DOHH2 (cell line): ENCODE results near the gene C4orf50.

Experiments used
- H3F3A ChIP-seq: fragments of 200-600 bp; sonication (generic), shearing (Covaris generic); 2 replicates; pipeline ENCODE4 v1.6.0; 2016; ENCODE audit warnings: antibody characterized with exemption, mild to moderate bottlenecking; ENCODE audit not compliant: control insufficient read depth, insufficient read depth
- H3K27ac ChIP-seq: fragments of 200-600 bp; sonication (generic); 2 replicates; pipeline ENCODE4 v1.5.1; 2014; ENCODE audit warnings: low read depth, mild to moderate bottlenecking, low read length, moderate library complexity
- H3K27me3 ChIP-seq: fragments of 200-600 bp; sonication (generic); 2 replicates; pipeline ENCODE4 v1.6.1; 2014; ENCODE audit warnings: mild to moderate bottlenecking, low read length, mixed read lengths; ENCODE audit not compliant: control insufficient read depth
- H3K36me3 ChIP-seq: fragments of 200-600 bp; sonication (generic); 2 replicates; pipeline ENCODE4 v1.6.1; 2014; ENCODE audit warnings: mild to moderate bottlenecking, low read length, moderate library complexity, mixed read lengths; ENCODE audit not compliant: control insufficient read depth
- H3K4me1 ChIP-seq: fragments of 200-600 bp; sonication (generic); 2 replicates; pipeline ENCODE4 v1.6.1; 2014; ENCODE audit warnings: mild to moderate bottlenecking, low read length, mixed read lengths; ENCODE audit not compliant: control insufficient read depth
- H3K4me2 ChIP-seq: fragments of 200-600 bp; sonication (generic); 2 replicates; pipeline ENCODE4 v1.6.0; 2014; ENCODE audit warnings: mild to moderate bottlenecking, low read length, moderate library complexity
- H3K4me3 ChIP-seq: fragments of 200-600 bp; sonication (generic); 2 replicates; pipeline ENCODE4 v1.5.1; 2014; ENCODE audit warnings: mild to moderate bottlenecking, low read length, mixed read lengths
- H3K79me2 ChIP-seq: fragments of 200-600 bp; sonication (generic); 2 replicates; pipeline ENCODE4 v1.6.1; 2014; ENCODE audit warnings: mild to moderate bottlenecking, low read length, mixed read lengths; ENCODE audit not compliant: control insufficient read depth
- H3K9me2 ChIP-seq: fragments of 200-600 bp; sonication (generic); replicated peaks from 2 replicates; pipeline ENCODE4 v1.6.1; 2014; ENCODE audit warnings: mild to moderate bottlenecking, low read length, mixed read lengths; ENCODE audit not compliant: control insufficient read depth
- H3K9me3 ChIP-seq: fragments of 200-600 bp; sonication (generic); 2 replicates; pipeline ENCODE4 v1.6.1; 2014; ENCODE audit warnings: antibody characterized with exemption, low read length, mixed read lengths; ENCODE audit not compliant: control insufficient read depth, insufficient read depth
- H4K20me1 ChIP-seq: fragments of 200-600 bp; sonication (generic); 2 replicates; pipeline ENCODE4 v1.6.0; 2014; ENCODE audit warnings: low read depth, mild to moderate bottlenecking, antibody characterized with exemption, low read length, moderate library complexity; ENCODE audit not compliant: control insufficient read depth, insufficient read depth
- EZH2phosphoT487 ChIP-seq: fragments of 200-600 bp; sonication (generic); IDR thresholded peaks from 2 replicates; pipeline ENCODE4 v1.6.1; 2017; ENCODE audit warnings: borderline replicate concordance, mild to moderate bottlenecking, antibody characterized with exemption, low read length, moderate library complexity, mixed read lengths
- TF ChIP-seq, protein P1 (sequence below): fragments of 200-600 bp; sonication (generic); IDR thresholded peaks from one replicate; pipeline ENCODE4 v1.5.1; 2014; ENCODE audit warnings: antibody characterized with exemption, mild to moderate bottlenecking, low read depth, low read length; ENCODE audit not compliant: poor library complexity, severe bottlenecking

Gene C4orf50

DNA sequence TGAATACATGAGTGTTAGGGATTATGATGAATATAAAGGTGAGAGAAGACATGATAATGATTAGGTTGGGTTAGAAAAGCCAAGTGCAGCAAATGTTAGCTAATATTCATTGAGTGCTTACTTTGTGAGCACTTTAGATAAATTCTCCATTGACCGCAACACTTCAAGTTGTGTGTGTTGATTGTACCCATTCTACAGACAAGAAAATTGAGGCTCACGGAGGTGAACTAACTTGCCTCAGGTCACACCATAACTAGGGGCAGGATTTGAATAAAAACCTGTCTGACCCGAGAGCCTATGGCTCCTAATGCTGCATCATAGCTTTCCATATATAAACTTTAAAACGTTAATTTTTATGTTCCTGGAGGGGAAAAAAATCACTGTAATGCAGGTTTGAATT is 15.2 kb upstream of the C4orf50 start:
- TF ChIP-seq EZH2phosphoT487, result no peak
- TF ChIP-seq, protein P1, sequence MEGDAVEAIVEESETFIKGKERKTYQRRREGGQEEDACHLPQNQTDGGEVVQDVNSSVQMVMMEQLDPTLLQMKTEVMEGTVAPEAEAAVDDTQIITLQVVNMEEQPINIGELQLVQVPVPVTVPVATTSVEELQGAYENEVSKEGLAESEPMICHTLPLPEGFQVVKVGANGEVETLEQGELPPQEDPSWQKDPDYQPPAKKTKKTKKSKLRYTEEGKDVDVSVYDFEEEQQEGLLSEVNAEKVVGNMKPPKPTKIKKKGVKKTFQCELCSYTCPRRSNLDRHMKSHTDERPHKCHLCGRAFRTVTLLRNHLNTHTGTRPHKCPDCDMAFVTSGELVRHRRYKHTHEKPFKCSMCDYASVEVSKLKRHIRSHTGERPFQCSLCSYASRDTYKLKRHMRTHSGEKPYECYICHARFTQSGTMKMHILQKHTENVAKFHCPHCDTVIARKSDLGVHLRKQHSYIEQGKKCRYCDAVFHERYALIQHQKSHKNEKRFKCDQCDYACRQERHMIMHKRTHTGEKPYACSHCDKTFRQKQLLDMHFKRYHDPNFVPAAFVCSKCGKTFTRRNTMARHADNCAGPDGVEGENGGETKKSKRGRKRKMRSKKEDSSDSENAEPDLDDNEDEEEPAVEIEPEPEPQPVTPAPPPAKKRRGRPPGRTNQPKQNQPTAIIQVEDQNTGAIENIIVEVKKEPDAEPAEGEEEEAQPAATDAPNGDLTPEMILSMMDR, result no peak
- H4K20me1 ChIP-seq, result no peaks in the 10 kb centered on the region
- no peaks in the 10 kb centered on the region for H3K79me2 ChIP-seq
- no peaks in the 10 kb centered on the region for H3K27me3 ChIP-seq
- no peaks in the 10 kb centered on the region for H3K4me1 ChIP-seq
- no peak overlapping the region for H3K27ac ChIP-seq
- H3F3A ChIP-seq, result no peaks in the 10 kb centered on the region
- H3K9me3 ChIP-seq, result no peaks in the 10 kb centered on the region
- H3K4me3 ChIP-seq, result no peak overlapping the region
- H3K36me3 ChIP-seq, result no peaks in the 10 kb centered on the region
- no peaks in the 10 kb centered on the region for H3K9me2 ChIP-seq
- H3K4me2 ChIP-seq, result no peak overlapping the region

DNA sequence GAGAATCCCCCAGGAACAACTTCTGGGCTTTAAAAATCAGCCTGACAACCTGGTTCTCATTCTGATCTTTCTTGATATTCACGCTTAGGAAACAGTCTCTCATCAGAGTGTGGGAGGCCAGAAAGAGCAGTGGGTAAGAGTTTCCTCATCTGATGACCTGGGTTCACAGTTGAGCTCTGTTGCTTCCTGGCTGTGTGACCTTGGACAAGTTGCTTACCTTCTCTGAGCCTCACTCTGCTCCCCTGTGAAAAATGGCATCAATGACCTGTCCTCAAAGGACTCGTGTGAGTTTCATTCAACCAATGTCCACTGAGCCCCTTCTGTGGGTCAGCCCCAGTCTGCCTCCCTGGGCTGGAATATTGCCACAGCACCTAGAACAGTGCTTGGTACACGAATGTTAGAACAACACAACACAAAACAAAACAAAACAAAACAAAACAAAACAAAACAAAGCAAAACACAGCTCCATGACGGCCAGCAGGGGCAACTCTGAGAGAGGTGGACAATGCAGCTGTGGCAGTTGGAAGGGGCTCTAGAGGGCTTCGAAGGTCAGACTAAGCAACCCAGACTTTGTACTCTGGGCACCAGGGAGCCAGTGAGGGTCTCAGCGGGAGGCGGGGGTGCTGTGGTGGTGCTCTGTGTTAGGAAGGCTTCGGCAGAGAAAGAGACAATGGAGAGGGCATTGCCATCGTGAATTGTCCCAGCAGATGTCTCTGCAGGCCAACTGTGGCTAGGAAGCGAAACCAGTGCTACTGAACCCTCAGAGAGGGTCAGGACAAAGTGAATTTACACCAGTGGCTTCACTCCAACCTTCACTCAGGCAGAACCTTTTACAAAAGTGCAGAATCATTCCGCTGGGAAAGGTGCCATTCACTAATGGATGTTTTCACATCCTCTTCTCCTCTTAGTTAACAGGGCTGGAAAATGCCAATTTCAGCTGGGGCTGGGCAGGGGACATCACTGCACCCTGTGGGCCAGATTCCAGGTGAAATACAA is 14.3 kb upstream of the C4orf50 start:
- H3K4me3 ChIP-seq, result no peak overlapping the region

DNA sequence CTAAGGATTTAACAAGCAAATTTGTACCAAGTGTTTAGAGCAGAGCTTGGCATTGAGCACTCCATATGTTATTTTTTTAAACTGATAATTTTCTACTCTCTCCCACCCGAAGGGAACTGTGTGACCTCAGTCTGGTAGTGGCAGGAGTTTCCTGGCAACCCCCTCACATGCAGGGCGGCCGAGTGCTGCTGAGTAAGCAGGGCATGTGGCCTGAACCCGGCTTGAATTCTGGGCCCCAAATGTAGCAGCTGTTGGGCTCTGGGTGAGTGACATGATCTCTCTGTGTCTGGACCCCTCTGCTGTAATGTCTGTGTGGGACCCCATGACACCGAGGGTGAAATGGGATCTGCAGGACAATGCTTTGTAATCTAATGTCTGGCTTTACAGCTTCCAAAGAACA is 13.6 kb upstream of the C4orf50 start:
- Histone ChIP-seq H3K27me3 (no peaks in the 10 kb centered on the region), H3K9me2 (no peaks in the 10 kb centered on the region), H3F3A (no peaks in the 10 kb centered on the region)

More for the DNA sequence above, 14.3 kb upstream of the C4orf50 start:
- H3K27ac ChIP-seq, result no peak overlapping the region
- no peaks in the 10 kb centered on the region for H4K20me1 ChIP-seq
- H3K9me3 ChIP-seq, result no peaks in the 10 kb centered on the region
- H3K4me1 ChIP-seq, result no peaks in the 10 kb centered on the region
- H3K36me3 ChIP-seq, result no peaks in the 10 kb centered on the region
- no peaks in the 10 kb centered on the region for H3K9me2 ChIP-seq
- H3K79me2 ChIP-seq, result no peaks in the 10 kb centered on the region
- no peak for TF ChIP-seq EZH2phosphoT487
- TF ChIP-seq, protein P1, result no peak
- H3K27me3 ChIP-seq, result no peaks in the 10 kb centered on the region
- H3K4me2 ChIP-seq, result no peak overlapping the region
- H3F3A ChIP-seq, result no peaks in the 10 kb centered on the region

More for the DNA sequence above, 13.6 kb upstream of the C4orf50 start:
- no peak overlapping the region for H3K4me2 ChIP-seq
- H4K20me1 ChIP-seq, result no peaks in the 10 kb centered on the region
- no peaks in the 10 kb centered on the region for H3K79me2 ChIP-seq
- TF ChIP-seq, protein P1, result no peak
- TF ChIP-seq EZH2phosphoT487, result no peak
- no peaks in the 10 kb centered on the region for H3K36me3 ChIP-seq
- no peak overlapping the region for H3K27ac ChIP-seq
- no peaks in the 10 kb centered on the region for H3K9me3 ChIP-seq
- H3K4me1 ChIP-seq, result no peaks in the 10 kb centered on the region
- H3K4me3 ChIP-seq, result no peak overlapping the region
